HEK293T (cell line): ENCODE results near the gene E2F6.

Source experiments
- ARNT ChIP-seq: fragments of 450-650 bp; IDR thresholded peaks from 2 replicates; pipeline ENCODE4 v1.6.1; 2017; ENCODE audit warnings: mild to moderate bottlenecking
- BHLHE40 ChIP-seq: fragments of 450-650 bp; IDR thresholded peaks from 2 replicates; pipeline ENCODE4 v1.6.1; 2016; ENCODE audit warnings: mild to moderate bottlenecking, moderate library complexity, borderline replicate concordance
- ELF4 ChIP-seq: fragments of 450-650 bp; IDR thresholded peaks from 2 replicates; pipeline ENCODE4 v1.6.1; 2017; ENCODE audit warnings: antibody characterized with exemption
- FOXA1 ChIP-seq: fragments of 450-650 bp; IDR thresholded peaks from 2 replicates; pipeline ENCODE4 v1.6.1; 2016; ENCODE audit warnings: mild to moderate bottlenecking
- FOXM1 ChIP-seq: fragments of 450-650 bp; IDR thresholded peaks from 2 replicates; pipeline ENCODE4 v1.6.1; 2017; ENCODE audit warnings: mild to moderate bottlenecking, borderline replicate concordance
- L3MBTL2 ChIP-seq: fragments of 450-650 bp; conservative IDR thresholded peaks from 2 replicates; pipeline ENCODE4 v1.6.1; 2016; ENCODE audit warnings: mild to moderate bottlenecking
- SP1 ChIP-seq: fragments of 450-650 bp; IDR thresholded peaks from 2 replicates; pipeline ENCODE4 v1.6.1; 2017
- SUZ12 ChIP-seq: fragments of 450-650 bp; IDR thresholded peaks from 2 replicates; pipeline ENCODE4 v1.6.1; 2016; ENCODE audit warnings: mild to moderate bottlenecking

DNA sequence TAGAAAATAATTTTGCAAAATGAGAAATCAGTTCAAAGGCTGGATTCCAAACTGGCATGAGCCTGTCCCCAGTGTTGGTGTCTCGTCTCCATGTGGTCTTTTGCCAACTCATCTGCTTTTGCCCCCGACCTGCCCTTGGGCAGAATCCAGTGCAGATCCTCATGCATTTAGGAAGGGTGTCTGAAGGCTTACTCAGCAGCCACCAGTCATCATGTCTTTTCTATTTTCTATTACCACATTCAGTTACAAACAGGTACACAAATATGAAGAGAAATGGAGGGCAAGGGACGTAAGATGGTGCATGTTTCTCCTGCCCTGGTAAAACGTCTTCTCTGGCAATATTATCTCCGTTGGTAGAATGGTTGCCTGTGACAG is 43.5 kb downstream of the E2F6 start:
- TF ChIP-seq SP1 (no peak), FOXM1 (no peak), BHLHE40 (no peak), ELF4 (no peak), SUZ12 (no peak), L3MBTL2 (no peak), FOXA1 (no peak), ARNT (no peak)
